ENCODE data around the gene ESPL1.

GRCh38 chr12:53219292-53219955 is 48.7 kb upstream of the ESPL1 start:
- TF ChIP-seq CTCF (IDR thresholded peaks at IDR 0.05): no peak
- TF ChIP-seq PRRX2 (CRISPR knock-in tag; IDR thresholded peaks at IDR 0.05): no peak
- TF ChIP-seq USF2 (CRISPR knock-in tag; IDR thresholded peaks at IDR 0.05): no peak
- no peak for TF ChIP-seq STAT6 (CRISPR knock-in tag; conservative IDR thresholded peaks at IDR 0.05; ENCODE audit: low read depth)
- TF ChIP-seq E2F1 (CRISPR knock-in tag; IDR thresholded peaks at IDR 0.05): no peak
- no peak for TF ChIP-seq ELF4 (CRISPR knock-in tag; IDR thresholded peaks at IDR 0.05; ENCODE audit: low read depth)
- TF ChIP-seq E2F4 (CRISPR knock-in tag; IDR thresholded peaks at IDR 0.05; ENCODE audit: borderline replicate concordance, low read depth): no peak

Data from WTC11 (cell line).